Measurements from ENCODE around the gene DCLRE1B.
A peak's percentile ranks its signal among the peaks of the same experiment; 100 is the strongest.

The DCLRE1B gene

DNA sequence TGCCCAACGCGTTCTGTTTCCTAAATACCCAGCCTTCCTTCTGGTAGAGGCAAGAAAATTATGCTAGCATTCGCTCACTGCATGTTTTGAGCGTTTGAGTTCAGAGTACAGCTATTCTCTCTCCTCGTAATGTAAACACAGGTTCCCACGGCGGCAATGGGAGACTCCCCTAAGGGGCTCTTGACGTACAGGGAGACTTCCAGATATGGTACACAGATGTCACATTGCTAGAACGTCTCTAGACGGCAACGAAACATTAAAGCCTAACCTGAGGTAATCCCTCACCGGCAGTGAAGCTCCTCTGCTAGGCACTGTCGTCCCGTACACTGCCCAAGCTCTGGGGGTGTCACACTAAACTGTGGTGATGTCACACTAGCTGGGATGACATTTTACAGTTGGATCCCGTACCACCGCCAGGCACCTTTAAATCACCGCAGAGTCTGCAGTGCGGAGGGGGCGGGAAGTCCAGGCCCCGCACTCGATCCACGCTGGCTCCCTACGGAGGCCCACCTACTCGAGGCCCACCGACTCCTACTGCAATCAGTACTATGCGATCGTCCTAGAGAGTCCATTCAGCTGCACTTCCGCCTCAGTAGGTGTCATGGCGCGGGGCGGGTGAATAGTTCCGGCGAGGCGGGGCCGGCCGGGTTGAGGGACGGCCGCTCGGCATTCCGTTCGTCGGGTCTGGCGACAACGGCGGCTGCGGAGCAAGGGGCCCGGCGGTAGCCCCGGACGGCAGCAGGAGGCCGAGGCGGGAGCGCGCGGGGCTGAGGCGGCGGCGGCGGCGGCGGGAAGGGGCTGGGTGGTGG is 24.0 kb downstream of the DCLRE1B start, which contains the start of gene HIPK1 (continued):
- TF ChIP-seq HOXD13 (CRISPR knock-in tag; IDR thresholded peaks at IDR 0.05; ENCODE audit: borderline replicate concordance) (peak; percentile 70; the same call in 1 of the 2 replicates), KLF7 (tag by site-specific recombination; IDR thresholded peaks at IDR 0.05; ENCODE audit: borderline replicate concordance) (peak; percentile 80), SCRT2 (tag by site-specific recombination; IDR thresholded peaks at IDR 0.05) (0 out of 2 replicates have a peak, but pooled peaks have one; percentile 24), ZNF157 (tag by site-specific recombination; IDR thresholded peaks at IDR 0.05) (no peak), ZNF624 (tag by site-specific recombination; IDR thresholded peaks at IDR 0.05) (no peak), ZFP69B (tag by site-specific recombination; IDR thresholded peaks at IDR 0.05) (peak; percentile 71; the same call in 1 of the 2 replicates), ZNF747 (tag by site-specific recombination; IDR thresholded peaks at IDR 0.05) (no peak), ZFP37 (tag by site-specific recombination; IDR thresholded peaks at IDR 0.05) (peak; percentile 92), ZNF24 (tag by site-specific recombination; IDR thresholded peaks at IDR 0.05) (peak; percentile 94; the same call in 1 of the 2 replicates), ZNF560 (tag by site-specific recombination; IDR thresholded peaks at IDR 0.05; ENCODE audit: borderline replicate concordance) (no peak), BCL11B (tag by site-specific recombination; IDR thresholded peaks at IDR 0.05; ENCODE audit: low read depth) (no peak), ZNF391 (tag by site-specific recombination; IDR thresholded peaks at IDR 0.05; ENCODE audit: borderline replicate concordance, low read depth) (peak; percentile 91; the same call in 1 of the 2 replicates), ZNF510 (tag by site-specific recombination; IDR thresholded peaks at IDR 0.05; ENCODE audit: insufficient replicate concordance) (no peak), ZNF324 (tag by site-specific recombination; IDR thresholded peaks at IDR 0.05) (peak; percentile 96), ZNF76 (tag by site-specific recombination; IDR thresholded peaks at IDR 0.05; ENCODE audit: borderline replicate concordance, low read depth) (peak; percentile 89), ZBTB48 (tag by site-specific recombination; IDR thresholded peaks at IDR 0.05) (peak; percentile 96), GLI4 (tag by site-specific recombination; IDR thresholded peaks at IDR 0.05) (peak; percentile 61; the same call in 1 of the 2 replicates), ZNF521 (tag by site-specific recombination; IDR thresholded peaks at IDR 0.05) (no peak), GLIS2 (tag by site-specific recombination; IDR thresholded peaks at IDR 0.05) (peak; percentile 14; the same call in 1 of the 2 replicates), ZNF837 (tag by site-specific recombination; IDR thresholded peaks at IDR 0.05) (no peak), GLIS1 (tag by site-specific recombination; IDR thresholded peaks at IDR 0.05) (peak; percentile 50), YY1 (tag by site-specific recombination; IDR thresholded peaks at IDR 0.05) (peak; percentile 99), ZBTB21 (tag by site-specific recombination; IDR thresholded peaks at IDR 0.05) (peak; percentile 97)
- TF ChIP-seq, protein P1, sequence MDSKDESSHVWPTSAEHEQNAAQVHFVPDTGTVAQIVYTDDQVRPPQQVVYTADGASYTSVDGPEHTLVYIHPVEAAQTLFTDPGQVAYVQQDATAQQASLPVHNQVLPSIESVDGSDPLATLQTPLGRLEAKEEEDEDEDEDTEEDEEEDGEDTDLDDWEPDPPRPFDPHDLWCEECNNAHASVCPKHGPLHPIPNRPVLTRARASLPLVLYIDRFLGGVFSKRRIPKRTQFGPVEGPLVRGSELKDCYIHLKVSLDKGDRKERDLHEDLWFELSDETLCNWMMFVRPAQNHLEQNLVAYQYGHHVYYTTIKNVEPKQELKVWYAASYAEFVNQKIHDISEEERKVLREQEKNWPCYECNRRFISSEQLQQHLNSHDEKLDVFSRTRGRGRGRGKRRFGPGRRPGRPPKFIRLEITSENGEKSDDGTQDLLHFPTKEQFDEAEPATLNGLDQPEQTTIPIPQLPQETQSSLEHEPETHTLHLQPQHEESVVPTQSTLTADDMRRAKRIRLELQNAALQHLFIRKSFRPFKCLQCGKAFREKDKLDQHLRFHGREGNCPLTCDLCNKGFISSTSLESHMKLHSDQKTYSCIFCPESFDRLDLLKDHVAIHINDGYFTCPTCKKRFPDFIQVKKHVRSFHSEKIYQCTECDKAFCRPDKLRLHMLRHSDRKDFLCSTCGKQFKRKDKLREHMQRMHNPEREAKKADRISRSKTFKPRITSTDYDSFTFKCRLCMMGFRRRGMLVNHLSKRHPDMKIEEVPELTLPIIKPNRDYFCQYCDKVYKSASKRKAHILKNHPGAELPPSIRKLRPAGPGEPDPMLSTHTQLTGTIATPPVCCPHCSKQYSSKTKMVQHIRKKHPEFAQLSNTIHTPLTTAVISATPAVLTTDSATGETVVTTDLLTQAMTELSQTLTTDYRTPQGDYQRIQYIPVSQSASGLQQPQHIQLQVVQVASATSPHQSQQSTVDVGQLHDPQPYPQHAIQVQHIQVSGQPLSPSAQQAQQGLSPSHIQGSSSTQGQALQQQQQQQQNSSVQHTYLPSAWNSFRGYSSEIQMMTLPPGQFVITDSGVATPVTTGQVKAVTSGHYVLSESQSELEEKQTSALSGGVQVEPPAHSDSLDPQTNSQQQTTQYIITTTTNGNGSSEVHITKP (tag by site-specific recombination; IDR thresholded peaks at IDR 0.05): peak; percentile 99
- TF ChIP-seq, protein P2, sequence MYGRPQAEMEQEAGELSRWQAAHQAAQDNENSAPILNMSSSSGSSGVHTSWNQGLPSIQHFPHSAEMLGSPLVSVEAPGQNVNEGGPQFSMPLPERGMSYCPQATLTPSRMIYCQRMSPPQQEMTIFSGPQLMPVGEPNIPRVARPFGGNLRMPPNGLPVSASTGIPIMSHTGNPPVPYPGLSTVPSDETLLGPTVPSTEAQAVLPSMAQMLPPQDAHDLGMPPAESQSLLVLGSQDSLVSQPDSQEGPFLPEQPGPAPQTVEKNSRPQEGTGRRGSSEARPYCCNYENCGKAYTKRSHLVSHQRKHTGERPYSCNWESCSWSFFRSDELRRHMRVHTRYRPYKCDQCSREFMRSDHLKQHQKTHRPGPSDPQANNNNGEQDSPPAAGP (tag by site-specific recombination; IDR thresholded peaks at IDR 0.05): peak; percentile 89
- TF ChIP-seq, protein P3, sequence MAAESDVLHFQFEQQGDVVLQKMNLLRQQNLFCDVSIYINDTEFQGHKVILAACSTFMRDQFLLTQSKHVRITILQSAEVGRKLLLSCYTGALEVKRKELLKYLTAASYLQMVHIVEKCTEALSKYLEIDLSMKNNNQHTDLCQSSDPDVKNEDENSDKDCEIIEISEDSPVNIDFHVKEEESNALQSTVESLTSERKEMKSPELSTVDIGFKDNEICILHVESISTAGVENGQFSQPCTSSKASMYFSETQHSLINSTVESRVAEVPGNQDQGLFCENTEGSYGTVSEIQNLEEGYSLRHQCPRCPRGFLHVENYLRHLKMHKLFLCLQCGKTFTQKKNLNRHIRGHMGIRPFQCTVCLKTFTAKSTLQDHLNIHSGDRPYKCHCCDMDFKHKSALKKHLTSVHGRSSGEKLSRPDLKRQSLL (tag by site-specific recombination; IDR thresholded peaks at IDR 0.05): peak; percentile 13; the same call in 1 of the 2 replicates
- TF ChIP-seq, protein P4, sequence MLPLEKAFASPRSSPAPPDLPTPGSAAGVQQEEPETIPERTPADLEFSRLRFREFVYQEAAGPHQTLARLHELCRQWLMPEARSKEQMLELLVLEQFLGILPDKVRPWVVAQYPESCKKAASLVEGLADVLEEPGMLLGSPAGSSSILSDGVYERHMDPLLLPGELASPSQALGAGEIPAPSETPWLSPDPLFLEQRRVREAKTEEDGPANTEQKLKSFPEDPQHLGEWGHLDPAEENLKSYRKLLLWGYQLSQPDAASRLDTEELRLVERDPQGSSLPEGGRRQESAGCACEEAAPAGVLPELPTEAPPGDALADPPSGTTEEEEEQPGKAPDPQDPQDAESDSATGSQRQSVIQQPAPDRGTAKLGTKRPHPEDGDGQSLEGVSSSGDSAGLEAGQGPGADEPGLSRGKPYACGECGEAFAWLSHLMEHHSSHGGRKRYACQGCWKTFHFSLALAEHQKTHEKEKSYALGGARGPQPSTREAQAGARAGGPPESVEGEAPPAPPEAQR (tag by site-specific recombination; IDR thresholded peaks at IDR 0.05): peak; percentile 51; the same call in 1 of the 2 replicates
- TF ChIP-seq, protein P5, sequence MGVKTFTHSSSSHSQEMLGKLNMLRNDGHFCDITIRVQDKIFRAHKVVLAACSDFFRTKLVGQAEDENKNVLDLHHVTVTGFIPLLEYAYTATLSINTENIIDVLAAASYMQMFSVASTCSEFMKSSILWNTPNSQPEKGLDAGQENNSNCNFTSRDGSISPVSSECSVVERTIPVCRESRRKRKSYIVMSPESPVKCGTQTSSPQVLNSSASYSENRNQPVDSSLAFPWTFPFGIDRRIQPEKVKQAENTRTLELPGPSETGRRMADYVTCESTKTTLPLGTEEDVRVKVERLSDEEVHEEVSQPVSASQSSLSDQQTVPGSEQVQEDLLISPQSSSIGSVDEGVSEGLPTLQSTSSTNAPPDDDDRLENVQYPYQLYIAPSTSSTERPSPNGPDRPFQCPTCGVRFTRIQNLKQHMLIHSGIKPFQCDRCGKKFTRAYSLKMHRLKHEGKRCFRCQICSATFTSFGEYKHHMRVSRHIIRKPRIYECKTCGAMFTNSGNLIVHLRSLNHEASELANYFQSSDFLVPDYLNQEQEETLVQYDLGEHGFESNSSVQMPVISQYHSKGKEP (tag by site-specific recombination; IDR thresholded peaks at IDR 0.05): peak; percentile 85
- TF ChIP-seq, protein P6, sequence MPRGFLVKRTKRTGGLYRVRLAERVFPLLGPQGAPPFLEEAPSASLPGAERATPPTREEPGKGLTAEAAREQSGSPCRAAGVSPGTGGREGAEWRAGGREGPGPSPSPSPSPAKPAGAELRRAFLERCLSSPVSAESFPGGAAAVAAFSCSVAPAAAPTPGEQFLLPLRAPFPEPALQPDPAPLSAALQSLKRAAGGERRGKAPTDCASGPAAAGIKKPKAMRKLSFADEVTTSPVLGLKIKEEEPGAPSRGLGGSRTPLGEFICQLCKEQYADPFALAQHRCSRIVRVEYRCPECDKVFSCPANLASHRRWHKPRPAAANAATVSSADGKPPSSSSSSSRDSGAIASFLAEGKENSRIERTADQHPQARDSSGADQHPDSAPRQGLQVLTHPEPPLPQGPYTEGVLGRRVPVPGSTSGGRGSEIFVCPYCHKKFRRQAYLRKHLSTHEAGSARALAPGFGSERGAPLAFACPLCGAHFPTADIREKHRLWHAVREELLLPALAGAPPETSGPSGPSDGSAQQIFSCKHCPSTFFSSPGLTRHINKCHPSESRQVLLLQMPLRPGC (tag by site-specific recombination; IDR thresholded peaks at IDR 0.05): peak; percentile 63; the same call in 1 of the 2 replicates

Data from HEK293 (cell line).